Measurements from ENCODE around the gene AOC1.

AOC1 gene

GRCh38 chr7:150835019-150835418 lies 17.3 kb upstream of the AOC1 start:
- DNase-seq: no peak

DNA sequence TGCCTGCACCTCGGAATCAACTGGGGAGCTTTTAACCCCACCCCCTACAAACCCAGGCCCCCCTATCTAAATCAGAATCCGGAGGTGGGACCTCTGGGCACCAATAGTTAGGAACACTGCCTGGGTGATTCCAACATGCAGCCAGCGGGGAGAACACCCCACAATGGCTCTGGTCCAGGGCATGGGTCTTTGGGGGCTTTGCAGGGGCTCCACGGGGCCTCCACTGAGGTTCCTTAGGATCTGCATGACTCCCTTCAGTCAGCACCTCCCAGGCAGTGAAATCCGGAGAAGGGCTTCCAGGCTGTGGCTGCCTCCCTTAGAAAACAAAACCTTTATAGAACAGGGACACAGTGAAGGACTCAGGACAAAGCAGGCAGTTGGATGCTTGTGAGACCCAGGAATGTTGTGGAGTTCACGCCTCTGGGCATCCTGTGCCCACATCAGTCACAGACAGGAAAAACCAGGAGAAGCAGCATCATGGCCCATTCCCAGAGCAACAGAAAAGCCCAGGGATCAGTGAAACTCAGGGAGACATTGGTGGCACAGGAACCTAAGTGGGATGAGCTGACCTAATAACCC lies 16.5 kb upstream of the AOC1 start:
- DNase-seq: no peak

GRCh38 chr7:150838965-150839650 lies 13.2 kb upstream of the AOC1 start:
- no peak for DNase-seq

DNA sequence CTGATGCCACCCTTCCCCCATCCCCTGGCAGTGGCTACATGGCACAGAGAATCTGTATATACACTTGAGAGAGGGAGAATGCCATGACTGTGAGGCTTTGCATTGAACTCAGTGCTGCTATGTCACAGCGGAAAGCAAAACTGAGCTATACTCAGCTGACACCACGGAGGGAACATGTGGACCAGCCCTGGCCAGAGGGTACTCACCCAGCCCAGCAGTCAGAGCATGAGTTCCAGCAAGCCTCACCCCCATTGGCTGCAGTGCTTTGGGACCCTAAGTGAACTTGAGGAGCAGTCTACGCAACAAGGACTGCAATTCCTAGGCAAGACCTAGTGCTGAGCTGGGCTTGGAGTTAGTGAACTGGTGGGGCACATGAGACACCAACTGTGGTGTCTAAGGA lies 10.3 kb upstream of the AOC1 start:
- no peak for DNase-seq

- DNase-seq: no peak
Measured at GRCh38 chr7:150842716-150843115, 9.6 kb upstream of the AOC1 start.

GRCh38 chr7:150845421-150845861 lies 6.9 kb upstream of the AOC1 start:
- DNase-seq: no peak

DNA sequence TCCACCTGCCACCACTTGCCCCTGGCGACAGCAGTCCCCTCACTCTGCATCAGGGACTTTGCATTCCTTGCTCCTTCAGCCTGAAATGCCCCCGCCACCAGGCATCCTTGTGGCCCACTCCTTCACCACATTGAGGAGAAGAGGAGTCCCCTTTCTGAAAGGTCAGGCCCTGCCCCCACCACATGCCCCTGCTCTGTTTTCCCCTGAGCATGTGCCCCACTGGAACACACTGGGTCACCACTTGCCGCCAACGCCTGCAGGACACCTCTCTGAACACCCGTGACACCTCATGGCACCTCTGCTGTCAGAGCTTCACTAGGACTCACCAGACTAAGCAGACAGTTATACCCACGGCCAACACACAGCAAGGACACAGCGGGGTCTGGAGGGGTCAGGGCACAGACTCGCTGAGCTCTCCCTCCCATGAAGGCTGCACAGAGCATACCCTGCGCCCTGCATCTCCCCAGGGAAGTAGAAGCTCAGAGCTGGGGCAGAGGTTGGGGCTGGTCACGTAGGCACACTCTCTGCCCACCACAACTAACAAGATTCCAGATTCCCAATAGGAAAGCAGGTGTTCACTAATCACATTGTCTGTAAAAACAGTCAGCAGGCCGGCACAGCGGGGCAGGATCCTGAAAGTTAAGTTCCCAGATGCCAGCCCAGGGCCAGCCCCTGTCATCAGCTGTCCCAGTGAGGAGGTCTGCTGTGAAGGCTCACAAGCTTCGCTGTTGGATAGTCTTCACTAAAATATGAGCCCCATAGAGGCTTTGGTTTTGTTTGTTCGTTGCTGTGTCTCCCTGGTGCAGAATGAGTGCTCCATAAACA lies 5.8 kb upstream of the AOC1 start:
- no peak for DNase-seq

GRCh38 chr7:150847536-150847935 lies 4.8 kb upstream of the AOC1 start:
- DNase-seq: no peak

- no peak for DNase-seq
Measured at GRCh38 chr7:150848111-150848510, 4.2 kb upstream of the AOC1 start.

- no peak for DNase-seq
Measured at GRCh38 chr7:150848561-150849115, 3.7 kb upstream of the AOC1 start.

DNA sequence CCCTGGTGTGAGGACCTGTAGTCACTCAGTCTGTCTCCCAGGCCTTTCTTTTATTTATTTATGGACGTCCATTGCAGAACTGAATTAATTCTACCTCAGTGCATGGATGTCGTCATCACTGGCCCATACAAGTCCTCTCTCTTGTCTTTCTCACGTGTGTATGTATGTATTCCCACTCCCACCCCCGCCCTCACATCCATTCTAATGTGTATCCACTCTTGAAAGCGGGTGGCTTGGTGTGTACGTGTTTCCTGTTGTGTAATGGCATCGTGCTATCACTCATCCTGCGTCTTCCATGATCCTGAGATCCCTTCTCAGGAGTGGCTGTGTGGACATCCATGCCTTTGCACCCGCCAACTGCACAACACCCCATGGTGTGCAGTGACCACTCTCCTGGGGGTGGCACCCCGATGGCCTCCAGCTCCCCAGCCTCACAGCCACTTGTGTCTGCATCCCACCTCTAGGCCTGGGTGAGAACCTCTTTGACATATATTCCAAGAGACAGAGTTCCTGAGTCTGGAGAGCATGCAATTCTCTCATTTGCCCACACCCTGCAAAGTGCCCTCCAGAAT lies 3.0 kb upstream of the AOC1 start:
- no peak for DNase-seq

DNA sequence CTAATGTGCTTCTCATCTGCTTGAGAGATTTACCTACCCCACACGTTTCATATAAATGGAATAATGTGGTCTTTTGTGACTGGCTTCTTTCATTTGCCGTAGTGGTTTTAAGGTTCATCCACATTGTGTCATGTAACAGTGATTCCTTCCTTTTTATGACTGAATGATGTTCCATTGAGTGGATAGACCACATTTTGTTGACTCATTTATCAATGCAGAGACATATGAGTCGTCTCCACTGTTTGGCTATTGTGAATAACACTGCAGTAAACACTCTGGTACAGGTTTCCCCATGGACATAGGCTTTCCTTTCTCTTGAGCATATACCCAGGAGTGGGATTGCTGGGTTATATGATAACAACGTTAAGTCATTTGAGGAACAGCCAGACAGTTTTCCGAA lies 2.0 kb upstream of the AOC1 start:
- no peak for DNase-seq

DNA sequence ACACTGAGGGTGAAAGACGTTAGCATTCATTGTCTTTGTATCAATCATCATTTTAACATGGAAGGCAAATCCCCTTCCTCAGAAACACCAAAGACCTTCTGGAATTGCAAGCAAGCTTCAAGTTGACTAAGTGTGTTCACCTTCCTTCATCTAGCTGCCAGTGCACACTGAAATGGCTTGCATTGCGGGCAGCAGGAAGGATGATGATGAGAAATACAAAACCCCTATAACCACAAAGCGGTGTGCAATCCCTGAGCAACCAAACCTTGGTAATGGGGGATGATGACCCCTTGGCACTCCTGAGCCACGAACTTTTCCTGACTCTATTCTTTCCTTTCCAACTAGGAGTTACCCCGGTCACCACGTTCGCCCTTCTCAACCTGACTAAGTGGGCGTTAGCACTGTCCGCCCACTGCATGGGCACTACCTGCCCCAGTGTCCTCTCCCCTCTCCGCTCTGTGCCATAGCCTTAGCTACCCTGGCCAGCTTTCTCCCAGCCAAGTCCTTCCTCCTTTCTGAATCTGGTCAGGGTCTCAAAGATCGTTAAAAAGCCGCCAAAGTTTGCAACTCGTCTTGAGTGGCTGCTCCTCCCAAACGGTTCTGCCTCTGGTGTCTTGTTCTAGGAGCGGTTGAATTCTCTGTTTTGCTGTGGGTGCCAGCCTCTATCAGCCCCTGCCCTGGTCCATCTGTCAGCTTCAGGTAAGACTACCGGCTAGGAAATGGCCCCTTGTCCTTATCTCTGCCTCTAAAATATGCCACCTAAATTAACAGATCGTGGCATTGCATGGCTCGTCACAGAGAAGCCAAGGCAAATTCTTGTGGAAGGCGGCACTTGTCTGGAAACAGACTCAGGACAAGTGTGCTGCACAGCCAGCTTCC lies 586 bp upstream of the AOC1 start:
- no peak for DNase-seq

DNA sequence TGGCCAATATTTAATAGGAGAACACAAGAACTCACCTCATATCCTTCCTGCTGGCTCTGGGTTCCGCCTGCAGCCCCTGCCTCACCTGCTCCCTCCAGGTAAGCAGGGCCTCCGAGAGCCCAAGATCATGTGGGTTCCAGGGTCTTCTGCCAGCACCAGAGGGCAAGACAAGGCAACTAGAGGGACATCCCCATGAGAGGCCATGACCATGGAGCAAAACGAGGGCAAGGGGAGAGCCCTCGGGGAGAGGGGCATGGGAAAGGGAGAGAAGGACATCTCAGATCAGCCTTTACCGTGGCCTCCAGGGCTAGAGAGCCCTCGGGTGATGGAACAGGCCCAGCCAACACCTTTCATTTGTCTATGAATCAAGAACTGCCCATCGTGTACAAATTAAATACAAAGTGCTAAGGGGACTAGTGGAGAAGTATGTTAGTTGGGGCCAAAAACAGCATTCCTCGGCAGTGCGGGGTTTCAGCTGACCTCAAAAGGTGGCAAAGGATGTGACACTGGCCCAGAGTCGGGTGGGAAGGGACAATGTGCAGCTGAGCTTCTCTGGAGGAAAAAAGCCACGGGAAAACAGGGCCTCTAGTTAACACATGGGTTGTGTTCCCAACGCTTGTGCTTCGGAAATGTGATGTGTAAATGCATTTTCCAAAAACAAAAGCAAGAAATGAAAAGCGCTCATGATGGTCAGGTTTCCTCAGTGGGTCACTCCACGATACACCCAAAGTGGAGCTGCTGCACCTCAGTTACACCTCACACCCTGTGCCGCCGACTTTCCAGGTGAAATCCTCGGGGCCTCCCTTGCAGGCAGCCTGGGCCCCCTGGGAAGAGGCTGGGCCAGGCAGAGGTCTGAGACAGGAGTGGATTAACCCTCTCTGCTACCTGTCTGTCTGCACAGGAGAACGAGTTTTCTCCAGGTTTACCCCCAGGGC lies 2.0 kb downstream of the AOC1 start:
- no peak for DNase-seq

DNA sequence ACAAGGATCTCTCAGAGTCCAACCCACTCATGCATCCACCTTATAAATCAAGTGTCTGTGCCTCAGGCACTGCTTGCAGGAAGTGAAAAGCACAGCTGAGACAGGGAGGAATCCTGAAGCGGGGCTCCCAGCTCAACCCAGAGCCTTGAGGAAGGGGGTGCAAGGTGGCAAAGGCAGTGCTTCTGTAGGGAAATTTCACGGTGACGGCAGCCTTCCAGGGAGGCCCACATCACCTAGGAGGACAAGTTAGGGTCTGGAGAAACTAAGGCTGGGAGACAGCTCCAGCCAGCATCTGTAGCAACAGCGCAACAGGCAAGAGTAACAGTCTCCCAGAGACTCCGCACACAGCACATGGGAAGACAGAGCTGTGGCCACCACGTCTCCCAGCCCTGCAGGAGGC lies 2.7 kb downstream of the AOC1 start:
- no peak for DNase-seq

DNA sequence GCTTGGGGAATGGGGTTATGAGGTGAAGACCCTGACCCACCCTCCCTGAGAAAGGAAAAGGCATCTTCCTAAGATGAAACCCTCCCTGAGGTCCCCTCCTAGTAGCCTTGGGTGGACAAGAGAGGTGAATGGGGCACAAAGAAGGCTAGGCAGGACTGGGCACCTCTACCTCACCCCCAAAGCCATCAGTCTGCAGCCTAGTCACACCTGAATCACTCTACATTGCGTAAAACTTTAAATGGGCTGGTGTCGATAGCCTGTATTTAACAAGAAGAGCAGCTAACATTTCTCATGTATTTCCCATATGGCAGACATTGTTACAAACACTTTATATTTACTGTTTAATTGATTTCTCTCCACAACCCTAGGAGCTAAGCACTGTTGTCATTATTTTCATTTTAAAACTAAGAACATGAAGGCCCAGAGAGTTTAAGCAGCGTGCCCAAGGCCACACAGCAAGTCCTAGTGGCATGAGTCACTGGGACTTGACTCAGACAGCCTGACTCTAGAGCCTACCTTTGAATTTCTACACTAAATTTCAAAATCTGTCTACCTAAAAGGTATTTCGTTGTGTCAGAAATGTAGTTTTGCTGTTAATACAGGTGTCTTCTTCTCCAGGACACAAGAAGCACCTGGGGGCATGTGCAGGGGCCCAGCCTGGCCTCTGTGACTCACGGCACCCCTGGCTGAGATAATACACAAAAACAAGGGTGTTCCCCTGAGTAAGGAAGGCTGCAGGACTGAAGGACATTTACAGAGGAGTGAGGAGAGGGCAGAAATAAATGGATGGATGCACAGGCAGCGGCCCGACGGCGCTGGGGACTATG lies 3.4 kb downstream of the AOC1 start:
- DNase-seq: no peak

DNA sequence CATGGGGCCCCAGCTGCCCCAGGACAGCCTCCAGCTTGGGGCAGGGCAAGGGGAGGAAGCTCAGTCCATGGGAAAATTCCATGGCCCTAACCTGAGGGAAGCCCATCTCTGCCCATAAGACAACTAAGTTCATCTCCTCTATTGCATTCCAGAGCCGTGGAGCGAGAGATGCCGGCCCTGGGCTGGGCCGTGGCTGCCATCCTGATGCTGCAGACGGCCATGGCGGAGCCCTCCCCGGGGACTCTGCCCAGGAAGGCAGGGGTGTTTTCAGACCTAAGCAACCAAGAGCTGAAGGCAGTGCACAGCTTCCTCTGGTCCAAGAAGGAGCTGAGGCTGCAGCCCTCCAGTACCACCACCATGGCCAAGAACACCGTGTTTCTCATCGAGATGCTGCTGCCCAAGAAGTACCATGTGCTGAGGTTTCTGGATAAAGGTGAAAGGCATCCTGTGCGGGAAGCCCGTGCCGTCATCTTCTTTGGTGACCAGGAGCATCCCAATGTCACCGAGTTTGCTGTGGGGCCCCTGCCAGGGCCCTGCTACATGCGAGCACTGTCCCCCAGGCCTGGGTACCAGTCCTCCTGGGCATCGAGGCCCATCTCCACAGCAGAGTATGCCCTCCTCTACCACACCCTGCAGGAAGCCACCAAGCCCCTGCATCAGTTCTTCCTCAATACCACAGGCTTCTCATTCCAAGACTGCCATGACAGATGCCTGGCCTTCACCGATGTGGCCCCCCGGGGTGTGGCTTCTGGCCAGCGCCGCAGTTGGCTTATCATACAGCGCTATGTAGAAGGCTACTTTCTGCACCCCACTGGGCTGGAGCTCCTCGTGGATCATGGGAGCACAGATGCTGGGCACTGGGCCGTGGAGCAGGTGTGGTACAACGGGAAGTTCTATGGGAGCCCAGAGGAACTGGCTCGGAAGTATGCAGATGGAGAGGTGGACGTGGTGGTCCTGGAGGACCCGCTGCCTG lies 4.3 kb downstream of the AOC1 start:
- no peak for DNase-seq

GRCh38 chr7:150857276-150858055 lies 5.1 kb downstream of the AOC1 start:
- no peak for DNase-seq

All from DMS 273 treated with DMSO at 0.1 percent for 48 hours (cell line).